HT1080 (cell line): Measurements from ENCODE around the gene GAS2. TPM values are rescaled to one million over a fixed set of nuclear protein-coding genes. Genes with fewer than 3 reads are reported as not detected.

Source experiments
- DNase-seq: peaks from one replicate; pipeline ENCODE4 v3.0.0-alpha.2; 2015; ENCODE audit warnings: low read depth
- total RNA-seq: library from RNA; depleted of rRNA; stranded (reverse); fragments of >200 nt; shearing (Covaris generic); gene quantifications from 2 replicates; pipeline ENCODE4 v1.2.3, GENCODE V29; 2014

Gene GAS2
- total RNA-seq, 1 experiment from 2014 or later = 0.82 TPM

- no peak for DNase-seq
Observed at GRCh38 chr11:22787055-22787454, 120.6 kb downstream of the GAS2 start.

- peak; percentile 36 for DNase-seq
Observed at GRCh38 chr11:22787551-22788162, 121.2 kb downstream of the GAS2 start.

- DNase-seq = peak; percentile 91
Observed at GRCh38 chr11:22792497-22792896, 126.1 kb downstream of the GAS2 start.

- peak; percentile 65 for DNase-seq
Observed at GRCh38 chr11:22795914-22796313, 129.5 kb downstream of the GAS2 start.

GRCh38 chr11:22797047-22797446, 130.6 kb downstream of the GAS2 start:
- DNase-seq = no peak

- DNase-seq = no peak
Observed at GRCh38 chr11:22798901-22799300, 132.5 kb downstream of the GAS2 start.

- no peak for DNase-seq
Observed at GRCh38 chr11:22800482-22800881, 134.1 kb downstream of the GAS2 start.

- no peak for DNase-seq
Observed at GRCh38 chr11:22802861-22803260, 136.4 kb downstream of the GAS2 start.

GRCh38 chr11:22807391-22807790, 141.0 kb downstream of the GAS2 start:
- DNase-seq = no peak

- peak; percentile 67 for DNase-seq
Observed at GRCh38 chr11:22807855-22808570, 141.6 kb downstream of the GAS2 start.

- DNase-seq = no peak
Observed at GRCh38 chr11:22808571-22809197, 142.3 kb downstream of the GAS2 start.

- DNase-seq = no peak
Observed at GRCh38 chr11:22809893-22810292, 143.5 kb downstream of the GAS2 start.

GRCh38 chr11:22822203-22822602, 155.8 kb downstream of the GAS2 start:
- DNase-seq = no peak

GRCh38 chr11:22828373-22828772, 162.0 kb downstream of the GAS2 start:
- DNase-seq = no peak

- DNase-seq = peak; percentile 82
Observed at GRCh38 chr11:22829231-22830081, 163.0 kb downstream of the GAS2 start, which contains the start of gene SVIP. SVIP (minus strand) TSS chr11:22829801; CDS start chr11:22829748, 53 bp downstream.

GRCh38 chr11:22830082-22830414, 163.6 kb downstream of the GAS2 start:
- DNase-seq = no peak

- peak; percentile 71 for DNase-seq
Observed at GRCh38 chr11:22832315-22833015, 166.1 kb downstream of the GAS2 start.

GRCh38 chr11:22846726-22847125, 180.3 kb downstream of the GAS2 start:
- no peak for DNase-seq

GRCh38 chr11:22851477-22851876, 185.1 kb downstream of the GAS2 start:
- no peak for DNase-seq

- DNase-seq = no peak
Observed at GRCh38 chr11:22859756-22860155, 193.3 kb downstream of the GAS2 start.

GRCh38 chr11:22860241-22860640, 193.8 kb downstream of the GAS2 start, which contains the start of gene CCDC179:
CCDC179 (minus strand) TSS chr11:22860474; CDS start chr11:22860421, 53 bp downstream.
- DNase-seq = no peak
